HepG2 (cell line): ENCODE data around the gene CPA5. TPM values are rescaled to one million over a fixed set of nuclear protein-coding genes. Genes with fewer than 3 reads are reported as not detected.

Experiments used
- ATAC-seq: fragments of 200-7000 bp; cut with Tn5 transposase; 3 replicates; pipeline ENCODE4 v1.9.1; 2020; ENCODE audit warnings: mild to moderate bottlenecking, moderate library complexity
- BruUV-seq: library from RNA; stranded (reverse); fragments of 400-500 nt; replicated peaks from 2 replicates; lab custom pipeline; 2021; lab: Mats Ljungman, UMichigan
- CTCF ChIA-PET: fragments of 300-600 bp; formaldehyde crosslinking; extraction: SDS; loops from one replicate; lab custom pipeline; 2021; ENCODE audit warnings: low total read pairs, inconsistent platforms, low intra/inter-chr PET ratio; lab: Yijun Ruan, JAX
- POLR2A ChIA-PET: fragments of 350-600 bp; sonication (Branson Sonifier 250); formaldehyde crosslinking; loops from one replicate; lab custom pipeline; 2020; ENCODE audit warnings: antibody characterized with exemption, inconsistent platforms; lab: Yijun Ruan, JAX
- DNase-seq: peaks from one replicate; pipeline ENCODE4 v3.0.0-alpha.2; 2015; ENCODE audit warnings: low spot score
- FAIRE-seq: peaks from 3 replicates; lab custom pipeline; 2011; peaks lifted over from hg19 to GRCh38; lab: Jason Lieb, UNC
- H2AFZ ChIP-seq: one replicate; pipeline ENCODE4 v1.6.1; 2011; ENCODE audit warnings: low read length, inconsistent platforms
- H3K27ac ChIP-seq: fragments of 300-600 bp; 3 replicates; pipeline ENCODE4 v1.8.0; 2011; ENCODE audit warnings: mixed run types, mild to moderate bottlenecking, mixed read lengths, low read length, inconsistent platforms; ENCODE audit not compliant: insufficient read depth; ENCODE audit errors: extremely low read length
- H3K27me3 ChIP-seq, 2 experiments: fragments of 200-600 bp in 1 of 2; 2 replicates in 1 of 2; 3 replicates in 1 of 2; pipeline versions ENCODE4 v1.6.0 to v1.8.0; 2011; ENCODE audit warnings: low read length in 2 of 2, mild to moderate bottlenecking in 2 of 2, moderate library complexity in 2 of 2, inconsistent platforms in 1 of 2; ENCODE audit not compliant: insufficient read depth in 2 of 2, control insufficient read depth in 1 of 2
- H3K36me3 ChIP-seq, 2 experiments: fragments of 200-600 bp in 1 of 2; replicated peaks in 1 of 2; 2 replicates in 1 of 2; 3 replicates in 1 of 2; pipeline versions ENCODE4 v1.5.1 to v1.8.0; 2011; ENCODE audit warnings: low read length in 2 of 2, inconsistent platforms in 1 of 2; ENCODE audit not compliant: insufficient read depth in 2 of 2, control insufficient read depth in 1 of 2
- H3K4me1 ChIP-seq: 2 replicates; pipeline ENCODE4 v1.5.1; 2012; ENCODE audit warnings: low read length, inconsistent platforms; ENCODE audit not compliant: insufficient read depth
- H3K4me2 ChIP-seq: 2 replicates; pipeline ENCODE4 v1.6.0; 2011; ENCODE audit warnings: low read depth, low read length, inconsistent platforms
- H3K4me3 ChIP-seq, 3 experiments: fragments of 200-600 bp in 1 of 3; sonication (generic), shearing (Covaris generic) in 1 of 3; replicated peaks in 1 of 3; 2 replicates each; pipeline ENCODE4 v1.5.1; 2011 to 2016; ENCODE audit warnings: low read length in 3 of 3, inconsistent platforms in 2 of 3, low read depth in 2 of 3, mild to moderate bottlenecking in 2 of 3, control low read depth in 1 of 3, mixed read lengths in 1 of 3; ENCODE audit not compliant: insufficient read depth in 1 of 3
- H3K79me2 ChIP-seq: one replicate; pipeline ENCODE4 v1.6.1; 2011; ENCODE audit warnings: low read length, inconsistent platforms; ENCODE audit not compliant: insufficient read depth
- H3K9ac ChIP-seq: 2 replicates; pipeline ENCODE4 v1.6.0; 2011; ENCODE audit warnings: mild to moderate bottlenecking, low read depth, low read length, inconsistent platforms; ENCODE audit not compliant: insufficient read depth
- H3K9me3 ChIP-seq: 2 replicates; pipeline ENCODE4 v1.5.1; 2012; ENCODE audit warnings: mild to moderate bottlenecking, low read length
- H4K20me1 ChIP-seq: 2 replicates; pipeline ENCODE4 v1.6.0; 2011; ENCODE audit warnings: inconsistent platforms, mild to moderate bottlenecking, low read length, moderate library complexity; ENCODE audit not compliant: insufficient read depth
- CC2D1A ChIP-seq: sonication (generic); formaldehyde crosslinking; IDR thresholded peaks from 2 replicates; pipeline ENCODE4 v1.8.1; 2023; ENCODE audit warnings: mild to moderate bottlenecking, missing genetic modification reagents
- EEA1 ChIP-seq: sonication (generic); formaldehyde crosslinking; IDR thresholded peaks from 2 replicates; pipeline ENCODE4 v1.5.1; 2020; ENCODE audit warnings: mild to moderate bottlenecking, missing genetic modification reagents, borderline replicate concordance
- HNF4A ChIP-seq: sonication (generic); formaldehyde crosslinking; IDR thresholded peaks from 2 replicates; pipeline ENCODE4 v1.4.0; 2020; ENCODE audit warnings: missing genetic modification reagents
- LCORL ChIP-seq, 2 experiments: fragments of 450-650 bp in 1 of 2; sonication (generic) in 1 of 2; formaldehyde crosslinking in 1 of 2; IDR thresholded peaks; 2 replicates each; pipeline versions ENCODE4 v1.5.0 to v1.6.1; 2017 to 2020; ENCODE audit warnings: antibody characterized with exemption in 1 of 2, missing genetic modification reagents in 1 of 2
- MAFG ChIP-seq: sonication (generic); formaldehyde crosslinking; IDR thresholded peaks from 2 replicates; pipeline ENCODE4 v1.5.1; 2020; ENCODE audit warnings: mild to moderate bottlenecking, missing genetic modification reagents
- NR2F6 ChIP-seq, 2 experiments: IDR thresholded peaks; 2 replicates each; pipeline ENCODE4 v1.6.1; 2016; ENCODE audit warnings: antibody characterized with exemption in 1 of 2, mild to moderate bottlenecking in 1 of 2
- NRL ChIP-seq: sonication (generic); formaldehyde crosslinking; IDR thresholded peaks from 2 replicates; pipeline ENCODE4 v1.5.0; 2020; ENCODE audit warnings: missing genetic modification reagents, mild to moderate bottlenecking, moderate library complexity, borderline replicate concordance
- SP5 ChIP-seq: IDR thresholded peaks from 2 replicates; pipeline ENCODE4 v1.6.1; 2016; ENCODE audit warnings: low read depth, borderline replicate concordance
- SSRP1 ChIP-seq: IDR thresholded peaks from 2 replicates; pipeline ENCODE4 v1.6.1; 2016; ENCODE audit warnings: control low read depth
- TCF7L2 ChIP-seq: IDR thresholded peaks from 2 replicates; pipeline ENCODE4 v1.6.1; 2011; ENCODE audit warnings: mild to moderate bottlenecking, low read depth, low read length, moderate library complexity
- ZNF280D ChIP-seq: sonication (generic); formaldehyde crosslinking; IDR thresholded peaks from 2 replicates; pipeline ENCODE4 v1.5.1; 2020; ENCODE audit warnings: mild to moderate bottlenecking, missing genetic modification reagents
- ZNF605 ChIP-seq: sonication (generic); formaldehyde crosslinking; IDR thresholded peaks from 2 replicates; pipeline ENCODE4 v1.8.0; 2022; ENCODE audit warnings: mild to moderate bottlenecking, missing genetic modification reagents
- ZNF687 ChIP-seq: sonication (generic); formaldehyde crosslinking; IDR thresholded peaks from 2 replicates; pipeline ENCODE4 v1.5.1; 2020; ENCODE audit warnings: mild to moderate bottlenecking, missing genetic modification reagents, moderate library complexity
- ZNF770 ChIP-seq: sonication (generic); formaldehyde crosslinking; IDR thresholded peaks from 2 replicates; pipeline ENCODE4 v1.5.0; 2020; ENCODE audit warnings: mild to moderate bottlenecking, missing genetic modification reagents
- WGBS: methylation state at CpG from one replicate; pipeline ENCODE4 v1.1.6; 2017; ENCODE audit warnings: low lambda C conversion rate; 5-methylcytosine and 5-hydroxymethylcytosine counted together
- in situ Hi-C: cut with HindIII; loops from 2 replicates; pipeline ENCODE4 v1.10.0; 2017; ENCODE audit warnings: low pct_unique_long_range_greater_than_20kb; ENCODE audit not compliant: extremely low pct_ligation_motif_present
- intact Hi-C: fragments of 100-400 bp; cut with micrococcal nuclease; formaldehyde crosslinking; loops from one replicate; pipeline ENCODE4 v1.10.0; 2022; ENCODE audit not compliant: unreplicated experiment
- polyA plus RNA-seq, 8 experiments: library from polyadenylated mRNA; depleted of rRNA in 3 of 8; stranded (reverse) in 7 of 8; unstranded in 1 of 8; fragments of >200 nt; fragmentation: Illumina TruSeq in 4 of 8; extraction: Trizol in 4 of 8; gene quantifications; 2 replicates each; pipeline versions ENCODE4 v1.2.1 to v1.2.3, GENCODE V29; 2011 to 2016; ENCODE audit warnings: low read depth in 4 of 8, missing spikeins in 1 of 8, mixed read lengths in 1 of 8; ENCODE audit not compliant: insufficient read depth in 1 of 8
- total RNA-seq, 5 experiments: library from RNA; depleted of rRNA; stranded (reverse); fragments of >200 nt; fragmentation: Illumina TruSeq; extraction: Trizol; gene quantifications; 2 replicates each; pipeline ENCODE4 v1.2.3, GENCODE V29; 2016; ENCODE audit warnings: low read depth in 1 of 5

The CPA5 gene
- total and polyA plus RNA-seq, 2 of the 13 experiments (the other 11 are each of a cell fraction or from before 2014, with no cell fraction given): 0.48 TPM; not detected in 1

- H2AFZ ChIP-seq: no peak overlapping the region
- ChIA-PET POLR2A (no interaction called here), CTCF (no interaction called here)
- H3K36me3 ChIP-seq: no peaks in the 10 kb centered on the region
- no peaks in the 10 kb centered on the region for H3K9me3 ChIP-seq
- 31% methylated on average over 3 of the region's 3 CpGs for WGBS
- H4K20me1 ChIP-seq: no peaks in the 10 kb centered on the region
- BruUV-seq: no TSS peak
- peak; percentile 8 for FAIRE-seq
- in situ Hi-C loops: no loop called here
- no peak overlapping the region for H3K9ac ChIP-seq
- no peak for ATAC-seq
- 0 out of 5 replicates have a peak, but pooled peaks cover 0 to 1% of the 10 kb centered on the region in 2 experiments for H3K27me3 ChIP-seq
- no peak for DNase-seq
- H3K79me2 ChIP-seq: no peaks in the 10 kb centered on the region
- H3K27ac ChIP-seq: peak overlapping the region; percentile 35
- peak overlapping the region in 1 of 3 experiments; percentile 46; a peak in 1 of 6 replicates for H3K4me3 ChIP-seq
- peaks cover 93% of the 10 kb centered on the region for H3K4me1 ChIP-seq
- intact Hi-C loops: loop anchor here (5.0 kb wide), 1 partner anchor 97 kb away; no protein-coding TSS in a partner anchor
- H3K4me2 ChIP-seq: peak overlapping the region; percentile 70
- TF ChIP-seq LCORL (IDR thresholded peaks at IDR 0.05) (no peak), LCORL (CRISPR knock-in tag; IDR thresholded peaks at IDR 0.05) (0 out of 2 replicates have a peak, but pooled peaks have one; percentile 5), EEA1 (no peak), NRL (CRISPR knock-in tag) (no peak), CC2D1A (CRISPR knock-in tag) (no peak), NR2F6 (IDR thresholded peaks at IDR 0.05) (no peak), NR2F6 (CRISPR knock-in tag; IDR thresholded peaks at IDR 0.05) (no peak), SP5 (CRISPR knock-in tag) (no peak), SSRP1 (CRISPR knock-in tag) (no peak), ZNF770 (CRISPR knock-in tag) (peak; percentile 42; the same call in 1 of the 2 replicates), ZNF687 (CRISPR knock-in tag) (0 out of 2 replicates have a peak, but pooled peaks have one; percentile 4), MAFG (CRISPR knock-in tag) (no peak), ZNF280D (CRISPR knock-in tag) (no peak), ZNF605 (CRISPR knock-in tag) (no peak), HNF4A (CRISPR knock-in tag) (no peak), TCF7L2 (no peak)
Measured at GRCh38 chr7:130369831-130370550, 25.4 kb downstream of the CPA5 start.
